ENCODE results near the gene SMIM12. TPM values are rescaled to one million over a fixed set of nuclear protein-coding genes. Genes with fewer than 3 reads are reported as not detected.

Gene SMIM12
- total RNA-seq, 6 donors from 2014 or later, result 6.3 to 46.6 (median 30.9) TPM

DNA sequence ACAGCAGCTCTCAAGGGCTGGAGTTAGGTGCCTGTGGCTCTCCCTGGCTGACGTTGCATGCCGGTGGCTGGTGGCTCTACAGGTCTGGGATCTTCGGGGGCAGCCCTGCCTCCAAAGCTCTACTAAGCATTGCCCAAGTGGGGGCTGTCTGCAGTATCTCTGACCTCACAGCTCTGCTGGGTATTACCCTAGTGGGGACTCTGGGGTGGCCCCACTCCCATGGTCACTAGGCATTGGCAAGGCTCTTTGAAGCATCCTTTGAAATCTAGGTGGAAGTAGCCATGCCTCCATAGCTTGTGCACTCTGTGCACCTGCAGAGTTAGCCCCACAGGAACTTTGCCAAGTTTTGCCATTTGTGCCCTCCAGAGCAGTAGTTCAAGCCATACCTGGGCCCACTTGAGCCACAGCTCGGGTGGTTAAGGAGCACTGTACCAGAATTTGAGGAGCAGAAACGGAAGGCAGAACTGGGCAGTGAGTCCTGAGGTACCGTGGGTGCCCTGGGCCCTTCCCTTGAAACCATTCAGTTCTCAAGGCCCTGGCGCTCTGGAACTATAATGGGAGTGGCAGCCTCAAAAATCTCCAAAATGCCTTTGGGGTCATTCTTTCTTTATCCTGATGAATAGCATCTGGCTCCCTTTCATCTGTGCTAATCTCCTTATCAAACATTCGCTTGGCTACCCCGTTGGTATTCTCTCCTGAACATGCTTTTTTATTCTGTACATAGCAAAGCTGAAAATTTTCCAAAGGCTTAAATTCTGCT, 51.3 kb downstream of the SMIM12 start:
- no peaks in the 10 kb centered on the region for H3K36me3 ChIP-seq
- TF ChIP-seq CTCF (IDR thresholded peaks at IDR 0.05), result no peak
- no peak for TF ChIP-seq POLR2AphosphoS5 (IDR thresholded peaks at IDR 0.05)
- no peak for TF ChIP-seq EP300 (IDR thresholded peaks at IDR 0.05)
- TF ChIP-seq POLR2A (IDR thresholded peaks at IDR 0.05), result no peak
- no peak for DNase-seq
- no peaks in the 10 kb centered on the region for H3K9me3 ChIP-seq
- ATAC-seq (ENCODE audit: low FRiP score in 2 of 2), result no peak
- H3K27ac ChIP-seq, result no peak overlapping the region
- H3K27me3 ChIP-seq, result no peaks in the 10 kb centered on the region
- no peak overlapping the region for H3K4me3 ChIP-seq
- H3K4me1 ChIP-seq, result no peaks in the 10 kb centered on the region
- WGBS, 2 donors, result 84 to 86% methylated on average over 8 to 9 of the region's 9 CpGs

DNA sequence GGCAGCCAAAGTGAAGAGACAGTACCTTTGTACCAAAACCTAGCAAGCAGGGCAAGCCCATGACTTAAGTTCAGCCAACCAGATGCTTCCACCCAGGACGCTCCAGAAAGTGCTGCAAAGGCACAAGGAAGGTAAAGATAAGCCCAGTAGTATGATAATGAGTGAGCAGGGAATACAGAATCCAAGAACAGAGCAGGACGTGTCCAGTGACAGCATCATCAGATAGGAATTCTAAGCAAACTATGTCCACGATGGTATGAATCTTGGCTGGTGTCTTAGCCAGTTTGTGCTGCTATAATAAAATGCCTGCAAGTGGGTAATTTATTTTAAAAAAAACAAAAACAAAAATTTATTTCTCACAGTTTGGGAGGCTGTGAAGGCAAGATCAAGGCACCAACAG, 53.2 kb downstream of the SMIM12 start:
- DNase-seq, result no peak
- TF ChIP-seq POLR2AphosphoS5 (IDR thresholded peaks at IDR 0.05) (no peak), POLR2A (IDR thresholded peaks at IDR 0.05) (no peak), CTCF (IDR thresholded peaks at IDR 0.05) (no peak), EP300 (IDR thresholded peaks at IDR 0.05) (no peak)
- H3K27ac ChIP-seq, result no peak overlapping the region
- WGBS, 2 donors, result 72 to 81% methylated on average over 3 of the region's 3 CpGs
- H3K9me3 ChIP-seq, result no peaks in the 10 kb centered on the region
- no peak overlapping the region for H3K4me3 ChIP-seq
- no peaks in the 10 kb centered on the region for H3K4me1 ChIP-seq
- no peaks in the 10 kb centered on the region for H3K36me3 ChIP-seq
- no peaks in the 10 kb centered on the region for H3K27me3 ChIP-seq
- no peak for ATAC-seq (ENCODE audit: low FRiP score in 2 of 2)

DNA sequence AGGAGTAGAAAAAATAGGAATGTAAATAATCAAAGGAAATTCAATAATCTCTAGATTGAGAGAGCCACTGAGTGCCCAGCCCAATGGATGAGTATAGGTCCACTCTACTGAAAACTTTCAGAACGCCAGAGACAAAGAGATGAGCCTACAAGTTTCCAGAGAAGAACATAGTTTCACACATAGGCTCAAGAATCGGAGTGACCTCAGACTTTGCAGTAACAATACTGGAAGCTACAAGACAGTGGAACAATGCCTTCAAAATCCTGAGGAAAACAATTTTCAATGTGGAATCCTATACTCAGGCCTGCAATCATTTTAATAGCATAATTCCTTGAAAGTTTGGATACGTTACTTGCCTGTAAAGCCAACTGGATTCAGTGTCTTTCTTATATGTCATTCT, 55.8 kb downstream of the SMIM12 start:
- H3K36me3 ChIP-seq, result no peaks in the 10 kb centered on the region
- no peak for ATAC-seq (ENCODE audit: low FRiP score in 2 of 2)
- WGBS, 2 donors, result 96% methylated on average over 3 of the region's 3 CpGs

More for the DNA sequence above, 55.8 kb downstream of the SMIM12 start:
- H3K4me3 ChIP-seq, result no peak overlapping the region
- no peak for TF ChIP-seq EP300 (IDR thresholded peaks at IDR 0.05)
- no peak for TF ChIP-seq POLR2AphosphoS5 (IDR thresholded peaks at IDR 0.05)
- TF ChIP-seq POLR2A (IDR thresholded peaks at IDR 0.05), result no peak
- TF ChIP-seq CTCF (IDR thresholded peaks at IDR 0.05), result no peak
- H3K27me3 ChIP-seq, result no peaks in the 10 kb centered on the region
- no peak overlapping the region for H3K27ac ChIP-seq
- H3K4me1 ChIP-seq, result no peaks in the 10 kb centered on the region
- no peak for DNase-seq
- no peaks in the 10 kb centered on the region for H3K9me3 ChIP-seq

Other genes with a start within 250 kb of the SMIM12 start
- gene GJB5, start 104.7 kb downstream of the SMIM12 start, total RNA-seq, result under 1 TPM in 3 of 6 donors, not detected in 3; 0.17 to 0.89 (median 0.30) TPM
- not detected for gene GJB4, start 100.0 kb downstream of the SMIM12 start, total RNA-seq
- gene GJB3, start 78.5 kb downstream of the SMIM12 start, total RNA-seq, result 1 to 10 TPM in 2 of 6 donors, under 1 TPM in 2, not detected in 2; 0.29 to 3.3 (median 1.4) TPM
- 10 to 100 TPM in 4 of 6 donors, 1 to 10 TPM in 2; 5.2 to 41.1 (median 19.2) TPM for gene GJA4, start 66.8 kb downstream of the SMIM12 start, total RNA-seq
- gene DLGAP3, start 69.9 kb upstream of the SMIM12 start, total RNA-seq, result under 1 TPM in 5 of 6 donors, not detected in 1; under 0.01 to 0.57 (median 0.30) TPM
- gene TMEM35B, start 125.6 kb upstream of the SMIM12 start, total RNA-seq, result 10 to 100 TPM in 5 of 6 donors, 1 to 10 TPM in 1; 8.4 to 49.9 (median 35.5) TPM
- 10 to 100 TPM; 10.8 to 27.9 (median 23.8) TPM for gene ZMYM6, start 172.2 kb upstream of the SMIM12 start, total RNA-seq
- gene ZMYM1, start 219.6 kb upstream of the SMIM12 start, total RNA-seq, result 10 to 100 TPM in 4 of 6 donors, 1 to 10 TPM in 2; 6.3 to 16.6 (median 10.3) TPM